Spleen (tissue), 11 donors: ENCODE data around the gene YES1. TPM values are rescaled to one million over a fixed set of nuclear protein-coding genes. Genes with fewer than 3 reads are reported as not detected.

Experiments used
- DNase-seq: peaks from one replicate; pipeline ENCODE4 v3.0.0-alpha.2; 2020
- H3K27ac ChIP-seq, 8 donors: fragments of 200-600 bp; sonication (generic) in 7 of 8; 1 replicate in 4 of 8; 2 replicates in 4 of 8; pipeline versions ENCODE4 v1.5.0 to v1.8.0; 2016 to 2021; ENCODE audit warnings: inconsistent platforms in 4 of 8, mild to moderate bottlenecking in 4 of 8, moderate library complexity in 1 of 8
- H3K27me3 ChIP-seq, 7 donors: fragments of 200-600 bp; sonication (generic) in 6 of 7; replicated peaks in 1 of 7; 1 replicate in 4 of 7; 2 replicates in 3 of 7; pipeline versions ENCODE4 v1.5.0 to v1.8.0; 2016 to 2021; ENCODE audit warnings: inconsistent platforms in 3 of 7, mild to moderate bottlenecking in 1 of 7
- H3K36me3 ChIP-seq, 6 donors: fragments of 200-600 bp; sonication (generic) in 5 of 6; 1 replicate in 4 of 6; 2 replicates in 2 of 6; pipeline versions ENCODE4 v1.5.0 to v1.8.0; 2016 to 2021; ENCODE audit warnings: inconsistent platforms in 2 of 6
- H3K4me1 ChIP-seq, 6 donors: fragments of 200-600 bp; sonication (generic) in 5 of 6; 1 replicate in 3 of 6; 2 replicates in 3 of 6; pipeline versions ENCODE4 v1.5.0 to v1.8.0; 2016 to 2021; ENCODE audit warnings: inconsistent platforms in 3 of 6
- H3K4me3 ChIP-seq, 8 donors: fragments of 200-600 bp; sonication (generic) in 7 of 8; 1 replicate in 4 of 8; 2 replicates in 4 of 8; pipeline versions ENCODE4 v1.5.0 to v1.8.0; 2016 to 2021; ENCODE audit warnings: inconsistent platforms in 4 of 8, mild to moderate bottlenecking in 4 of 8, moderate library complexity in 2 of 8
- H3K9me3 ChIP-seq, 8 donors: fragments of 200-600 bp; sonication (generic) in 7 of 8; 1 replicate in 4 of 8; 2 replicates in 4 of 8; pipeline versions ENCODE4 v1.5.0 to v1.8.0; 2016 to 2021; ENCODE audit warnings: inconsistent platforms in 4 of 8
- POLR2A ChIP-seq, 3 donors: fragments of 450-650 bp; IDR thresholded peaks; one replicate each; pipeline ENCODE4 v1.5.1; 2017; ENCODE audit warnings: antibody characterized with exemption in 3 of 3, mild to moderate bottlenecking in 1 of 3
- POLR2AphosphoS5 ChIP-seq, 3 donors: sonication (generic); formaldehyde crosslinking; IDR thresholded peaks; one replicate each; pipeline ENCODE4 v1.5.1; 2017; ENCODE audit warnings: antibody characterized with exemption in 3 of 3
- WGBS, 5 donors: extraction: QIAGEN DNeasy Blood & Tissue Kit in 3 of 5; methylation state at CpG; one replicate each; pipeline versions ENCODE4 v1.1.5 to v1.1.7; 2013 to 2018; 5-methylcytosine and 5-hydroxymethylcytosine counted together
- intact Hi-C: fragments of 100-400 bp; cut with DNase I; formaldehyde crosslinking; loops from one replicate; pipeline ENCODE4 v1.15.0; 2023; ENCODE audit warnings: low total_unique reads
- polyA plus RNA-seq, 3 donors: library from polyadenylated mRNA; stranded (reverse); fragments of 200-250 nt; gene quantifications; one replicate each; pipeline ENCODE4 v1.2.1, GENCODE V29; 2013
- total RNA-seq, 7 donors: library from RNA; depleted of rRNA in 3 of 7; stranded (reverse); fragments of >200 nt in 3 of 7; fragmentation: NEBNext Ultra II Directional in 4 of 7; extraction: Animal tissue kit (Norgen Biotek cat#: 25700) in 4 of 7; gene quantifications; one replicate each; pipeline versions ENCODE4 v1.1.0 to v1.2.1, GENCODE V29; 2016 to 2021
- TF ChIP-seq, protein P1 (sequence below), 11 experiments: fragments of 200-600 bp in 7 of 11; fragments of 450-650 bp in 4 of 11; sonication (generic) in 4 of 11; IDR thresholded peaks in 8 of 11; conservative IDR thresholded peaks in 3 of 11; 1 replicate in 7 of 11; 2 replicates in 4 of 11; pipeline versions ENCODE4 v1.4.0 to v1.8.0; 2016 to 2021; ENCODE audit warnings: antibody characterized with exemption in 11 of 11, inconsistent platforms in 4 of 11, mild to moderate bottlenecking in 1 of 11
- donor health status: healthy with polysubstance abuse.
- donor health status: DM: no; HTN: no; CAD: no; lungs with moderate emphysema.
- donor health status: DM: no; HTN: no; CAD: no.
- donor health status: Bipolar disorder and iron deficiency.
- donor health status: healthy.
- donor health status: DM: no; HTN: no; CAD: no.
- donor health status: DM: yes; HTN: yes; CAD: no.

The YES1 gene
- total and polyA plus RNA-seq, 10 donors: 8.4 to 128 (median 60.9) TPM

DNA sequence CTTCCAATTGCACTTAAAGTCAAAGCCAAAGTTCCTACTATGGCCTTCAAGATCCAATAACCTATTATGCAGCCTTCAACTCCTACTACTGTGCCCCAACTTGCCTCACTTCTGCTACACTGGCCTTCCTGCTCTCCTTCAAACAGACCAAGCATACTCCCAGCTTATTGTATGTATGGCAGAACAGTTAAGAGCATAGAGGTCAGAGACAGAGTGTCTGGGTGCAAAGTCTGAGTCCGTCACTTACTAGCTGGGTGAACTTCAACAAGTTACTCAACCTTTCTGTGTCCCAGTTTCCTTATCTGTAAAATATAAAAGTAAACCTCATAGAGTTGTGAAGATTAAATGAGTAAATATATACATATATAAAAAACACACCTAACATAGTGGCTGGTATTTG, 37.2 kb downstream of the YES1 start:
- DNase-seq: no peak
- intact Hi-C loops: no loop called here
- no peak overlapping the region for H3K27ac ChIP-seq
- H3K27me3 ChIP-seq: no peaks in the 10 kb centered on the region
- H3K4me3 ChIP-seq: no peak overlapping the region
- TF ChIP-seq, protein P1, sequence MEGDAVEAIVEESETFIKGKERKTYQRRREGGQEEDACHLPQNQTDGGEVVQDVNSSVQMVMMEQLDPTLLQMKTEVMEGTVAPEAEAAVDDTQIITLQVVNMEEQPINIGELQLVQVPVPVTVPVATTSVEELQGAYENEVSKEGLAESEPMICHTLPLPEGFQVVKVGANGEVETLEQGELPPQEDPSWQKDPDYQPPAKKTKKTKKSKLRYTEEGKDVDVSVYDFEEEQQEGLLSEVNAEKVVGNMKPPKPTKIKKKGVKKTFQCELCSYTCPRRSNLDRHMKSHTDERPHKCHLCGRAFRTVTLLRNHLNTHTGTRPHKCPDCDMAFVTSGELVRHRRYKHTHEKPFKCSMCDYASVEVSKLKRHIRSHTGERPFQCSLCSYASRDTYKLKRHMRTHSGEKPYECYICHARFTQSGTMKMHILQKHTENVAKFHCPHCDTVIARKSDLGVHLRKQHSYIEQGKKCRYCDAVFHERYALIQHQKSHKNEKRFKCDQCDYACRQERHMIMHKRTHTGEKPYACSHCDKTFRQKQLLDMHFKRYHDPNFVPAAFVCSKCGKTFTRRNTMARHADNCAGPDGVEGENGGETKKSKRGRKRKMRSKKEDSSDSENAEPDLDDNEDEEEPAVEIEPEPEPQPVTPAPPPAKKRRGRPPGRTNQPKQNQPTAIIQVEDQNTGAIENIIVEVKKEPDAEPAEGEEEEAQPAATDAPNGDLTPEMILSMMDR (IDR thresholded peaks at IDR 0.05 in 8 of 11, conservative IDR thresholded peaks at IDR 0.05 in 3 of 11): no peak
- TF ChIP-seq POLR2AphosphoS5 (IDR thresholded peaks at IDR 0.05): no peak
- no peak for TF ChIP-seq POLR2A (IDR thresholded peaks at IDR 0.05)
- no peaks in the 10 kb centered on the region for H3K9me3 ChIP-seq
- WGBS, 5 donors: 88 to 100% (median 97%) methylated on average over 1 of the region's 1 CpG
- peaks cover 0 to 20% (median 3%) of the 10 kb centered on the region in 6 donors for H3K4me1 ChIP-seq
- H3K36me3 ChIP-seq: peaks cover 0 to 6% (median 0%) of the 10 kb centered on the region in 6 donors

DNA sequence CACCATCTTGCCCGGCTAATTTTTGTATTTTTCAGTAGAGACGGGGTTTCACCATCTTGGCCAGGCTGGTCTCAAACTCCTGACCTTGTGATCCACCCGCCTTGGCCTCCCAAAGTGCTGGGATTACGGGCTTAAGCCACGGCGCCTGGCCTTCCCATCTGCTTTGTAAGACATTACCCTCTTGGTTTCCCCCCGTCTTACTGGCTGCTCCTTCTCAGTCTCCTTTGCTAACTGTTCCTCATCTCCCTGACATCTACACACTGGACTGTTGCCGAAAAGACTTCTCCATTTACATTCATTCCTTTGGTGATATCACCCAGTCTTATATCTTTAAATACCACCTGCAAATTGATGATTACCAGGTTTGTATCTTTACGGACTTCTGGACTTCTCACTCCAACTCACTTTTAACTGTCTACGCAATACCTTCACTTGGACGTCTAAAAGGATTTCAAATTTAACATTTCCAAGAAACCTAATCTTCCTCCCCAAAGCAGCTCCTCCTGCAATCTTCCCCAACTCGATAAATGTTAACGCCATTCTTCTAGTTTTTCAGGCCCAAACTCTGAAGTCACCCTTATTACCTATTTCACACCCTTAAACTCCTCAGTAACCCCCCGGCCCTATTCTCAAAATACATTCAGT, 37.9 kb downstream of the YES1 start:
- peaks cover 0 to 6% (median 0%) of the 10 kb centered on the region in 6 donors for H3K36me3 ChIP-seq
- intact Hi-C loops: no loop called here
- no peak overlapping the region for H3K4me3 ChIP-seq
- DNase-seq: no peak
- 94 to 97% (median 94%) methylated on average over 14 of the region's 14 CpGs for WGBS, 5 donors
- H3K9me3 ChIP-seq: no peaks in the 10 kb centered on the region
- no peak overlapping the region for H3K27ac ChIP-seq
- H3K27me3 ChIP-seq: no peaks in the 10 kb centered on the region
- TF ChIP-seq POLR2AphosphoS5 (IDR thresholded peaks at IDR 0.05) (no peak), POLR2A (IDR thresholded peaks at IDR 0.05) (no peak)
- TF ChIP-seq, protein P1 (IDR thresholded peaks at IDR 0.05 in 8 of 11, conservative IDR thresholded peaks at IDR 0.05 in 3 of 11): no peak
- H3K4me1 ChIP-seq: peaks cover 0 to 27% (median 2%) of the 10 kb centered on the region in 6 donors

DNA sequence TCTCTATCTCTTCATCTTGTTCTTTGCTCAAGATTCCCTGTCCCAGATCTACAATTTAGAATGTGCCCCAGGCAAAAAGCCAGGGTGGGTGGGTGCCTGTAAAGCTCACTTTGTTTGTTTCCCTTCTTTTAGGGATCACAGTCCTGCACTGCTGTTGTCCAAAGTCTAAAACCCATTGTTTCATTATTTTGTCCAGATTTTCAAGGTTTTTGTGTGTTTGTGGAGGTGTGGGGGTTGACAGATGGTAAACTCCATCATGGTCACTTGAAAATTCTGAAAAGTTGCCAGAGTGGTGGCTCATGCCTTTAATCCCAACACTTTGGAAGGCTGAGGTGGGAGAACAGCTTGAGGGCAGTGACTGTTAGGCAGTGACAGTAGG, 41.5 kb downstream of the YES1 start:
- DNase-seq: no peak
- peaks cover 0 to 6% (median 0%) of the 10 kb centered on the region in 6 donors for H3K36me3 ChIP-seq
- intact Hi-C loops: no loop called here
- H3K4me1 ChIP-seq: peaks cover 0 to 15% (median 0%) of the 10 kb centered on the region in 6 donors
- no peak for TF ChIP-seq POLR2A (IDR thresholded peaks at IDR 0.05)
- TF ChIP-seq, protein P1 (IDR thresholded peaks at IDR 0.05 in 8 of 11, conservative IDR thresholded peaks at IDR 0.05 in 3 of 11): no peak
- no peak for TF ChIP-seq POLR2AphosphoS5 (IDR thresholded peaks at IDR 0.05)
- no peak overlapping the region for H3K4me3 ChIP-seq
- no peaks in the 10 kb centered on the region for H3K27me3 ChIP-seq
- no peaks in the 10 kb centered on the region for H3K9me3 ChIP-seq
- no peak overlapping the region for H3K27ac ChIP-seq

DNA sequence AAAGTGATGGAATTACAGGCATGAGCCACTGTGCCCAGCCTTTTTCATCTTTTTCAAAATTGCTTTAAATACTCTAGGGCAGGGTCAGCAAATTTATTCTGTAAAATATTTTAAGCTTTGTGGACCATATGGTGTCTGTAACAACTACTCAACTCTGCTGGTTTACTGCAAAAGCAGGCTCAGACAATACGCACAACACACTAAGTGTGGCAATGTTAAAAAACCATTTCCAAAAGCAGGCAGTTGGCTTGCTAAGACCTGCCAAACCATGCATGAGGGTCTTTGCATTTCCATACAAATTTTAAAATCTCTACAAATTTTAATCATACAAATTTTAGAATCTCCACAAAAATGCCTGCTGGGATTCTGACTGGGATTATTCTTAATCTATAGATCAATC, 44.1 kb downstream of the YES1 start:
- no peak overlapping the region for H3K27ac ChIP-seq

More for the DNA sequence above, 44.1 kb downstream of the YES1 start:
- Histone ChIP-seq H3K4me3 (no peak overlapping the region), H3K36me3 (no peaks in the 10 kb centered on the region), H3K27me3 (no peaks in the 10 kb centered on the region), H3K9me3 (no peaks in the 10 kb centered on the region), H3K4me1 (peaks cover 0 to 17% (median 0%) of the 10 kb centered on the region in 6 donors)
- WGBS, 5 donors: 93 to 100% (median 96%) methylated on average over 1 of the region's 1 CpG
- DNase-seq: no peak
- intact Hi-C loops: no loop called here
- TF ChIP-seq POLR2AphosphoS5 (IDR thresholded peaks at IDR 0.05) (no peak), POLR2A (IDR thresholded peaks at IDR 0.05) (no peak)
- TF ChIP-seq, protein P1 (IDR thresholded peaks at IDR 0.05 in 8 of 11, conservative IDR thresholded peaks at IDR 0.05 in 3 of 11): no peak
